VCaP (cell line): Measurements from ENCODE around the gene SMC6.

Source experiments
- H3K27ac ChIP-seq: fragments of 450-650 bp; 2 replicates; pipeline ENCODE4 v1.5.1; 2017
- TF ChIP-seq, protein P1 (sequence below): fragments of 450-650 bp; conservative IDR thresholded peaks from 2 replicates; pipeline ENCODE4 v1.5.1; 2017; ENCODE audit warnings: mild to moderate bottlenecking, moderate library complexity

The SMC6 gene

DNA sequence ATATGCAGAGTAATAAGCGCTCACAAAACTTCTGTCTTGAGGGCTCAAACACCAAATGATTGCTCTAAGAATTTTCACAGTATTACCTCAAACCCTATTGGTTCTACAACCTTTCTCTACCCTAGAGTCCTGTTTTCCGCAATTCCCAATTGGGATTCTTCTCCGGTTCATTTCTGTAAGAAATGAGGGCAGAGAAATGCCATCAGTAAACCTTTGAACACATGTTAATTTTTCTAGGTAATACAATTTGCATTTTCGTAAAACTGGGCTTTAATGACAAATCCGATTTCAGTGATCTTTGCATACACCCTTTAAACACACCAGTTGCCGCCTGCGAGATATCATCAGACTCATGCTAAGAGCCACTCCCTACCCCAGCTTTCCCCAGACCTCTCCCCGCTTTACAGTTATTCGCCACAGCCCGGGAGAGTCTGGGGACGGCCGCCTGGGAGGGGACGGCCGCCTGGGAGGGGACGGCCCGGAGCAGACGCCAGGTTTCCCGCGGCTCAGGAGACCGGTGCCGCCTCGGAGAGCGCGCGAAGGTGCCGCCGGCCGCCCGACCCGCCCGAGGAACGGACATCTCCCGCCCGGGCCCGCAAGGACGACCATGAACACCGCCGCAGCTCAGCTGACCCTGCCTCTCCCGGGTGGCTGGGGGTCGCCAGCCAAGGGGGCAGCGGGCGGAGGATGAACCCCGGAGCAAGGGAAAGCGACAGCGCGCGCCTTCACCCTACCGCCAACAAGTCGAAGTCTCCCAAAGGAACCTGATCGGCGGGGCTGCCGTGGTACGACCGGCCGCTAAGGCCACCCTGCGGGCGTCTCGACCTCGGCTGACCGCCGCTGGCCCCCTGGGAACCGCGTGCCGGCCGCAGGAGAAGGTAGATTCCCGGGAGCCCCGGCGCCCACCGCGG lies 463 bp downstream of the SMC6 start:
- TF ChIP-seq, protein P1, sequence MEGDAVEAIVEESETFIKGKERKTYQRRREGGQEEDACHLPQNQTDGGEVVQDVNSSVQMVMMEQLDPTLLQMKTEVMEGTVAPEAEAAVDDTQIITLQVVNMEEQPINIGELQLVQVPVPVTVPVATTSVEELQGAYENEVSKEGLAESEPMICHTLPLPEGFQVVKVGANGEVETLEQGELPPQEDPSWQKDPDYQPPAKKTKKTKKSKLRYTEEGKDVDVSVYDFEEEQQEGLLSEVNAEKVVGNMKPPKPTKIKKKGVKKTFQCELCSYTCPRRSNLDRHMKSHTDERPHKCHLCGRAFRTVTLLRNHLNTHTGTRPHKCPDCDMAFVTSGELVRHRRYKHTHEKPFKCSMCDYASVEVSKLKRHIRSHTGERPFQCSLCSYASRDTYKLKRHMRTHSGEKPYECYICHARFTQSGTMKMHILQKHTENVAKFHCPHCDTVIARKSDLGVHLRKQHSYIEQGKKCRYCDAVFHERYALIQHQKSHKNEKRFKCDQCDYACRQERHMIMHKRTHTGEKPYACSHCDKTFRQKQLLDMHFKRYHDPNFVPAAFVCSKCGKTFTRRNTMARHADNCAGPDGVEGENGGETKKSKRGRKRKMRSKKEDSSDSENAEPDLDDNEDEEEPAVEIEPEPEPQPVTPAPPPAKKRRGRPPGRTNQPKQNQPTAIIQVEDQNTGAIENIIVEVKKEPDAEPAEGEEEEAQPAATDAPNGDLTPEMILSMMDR: no peak
- H3K27ac ChIP-seq: peak overlapping the region; percentile 94

DNA sequence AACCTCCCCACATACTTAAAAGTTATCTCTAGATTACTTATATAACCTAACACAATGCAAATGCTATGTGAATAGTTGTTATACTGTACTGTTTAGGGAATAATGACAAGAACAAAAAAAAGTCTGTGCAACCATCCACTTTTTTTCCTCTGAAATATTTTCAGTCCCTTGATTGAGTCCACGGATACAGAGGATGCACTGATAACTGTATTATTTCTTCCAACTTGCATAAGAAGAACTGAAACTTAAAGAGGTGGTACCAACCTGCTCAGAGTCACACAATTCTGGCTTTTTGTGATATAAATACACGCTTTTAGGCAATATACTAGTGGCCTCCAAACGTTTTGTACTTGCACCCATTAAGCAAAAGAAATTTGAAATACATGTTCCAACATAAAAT lies 1.4 kb downstream of the SMC6 start:
- TF ChIP-seq, protein P1: no peak
- no peak overlapping the region for H3K27ac ChIP-seq

DNA sequence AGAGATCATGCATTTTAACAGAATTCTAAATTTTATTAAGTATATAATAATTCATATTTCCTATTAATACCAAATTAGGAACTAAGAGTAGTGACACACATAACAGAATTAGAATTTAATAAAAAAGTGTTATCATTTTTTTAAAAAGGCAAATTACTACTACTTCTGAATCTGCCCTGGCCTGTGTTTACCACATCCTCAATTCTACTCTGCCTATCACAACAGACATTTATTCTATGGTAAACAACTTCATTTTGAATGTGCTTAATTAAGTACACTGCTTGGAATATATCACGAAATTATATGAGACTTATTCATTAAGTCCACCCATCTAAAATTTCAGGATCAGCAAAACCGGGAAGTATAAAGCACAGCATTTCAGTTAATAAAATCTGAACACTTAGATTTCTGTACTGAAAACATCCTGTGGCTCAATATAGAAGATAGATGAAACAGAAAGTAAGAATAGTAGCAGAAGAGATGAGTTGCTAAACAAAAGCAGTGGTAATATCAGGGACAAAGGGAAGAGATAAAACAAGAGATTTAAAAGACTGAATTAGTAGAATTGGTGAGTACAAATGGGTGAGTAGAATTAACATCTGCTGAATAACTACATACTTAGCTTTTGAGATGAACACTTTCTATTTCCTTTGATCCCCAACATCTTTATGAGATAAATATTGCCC lies 3.7 kb downstream of the SMC6 start:
- no peak overlapping the region for H3K27ac ChIP-seq
- TF ChIP-seq, protein P1: no peak

DNA sequence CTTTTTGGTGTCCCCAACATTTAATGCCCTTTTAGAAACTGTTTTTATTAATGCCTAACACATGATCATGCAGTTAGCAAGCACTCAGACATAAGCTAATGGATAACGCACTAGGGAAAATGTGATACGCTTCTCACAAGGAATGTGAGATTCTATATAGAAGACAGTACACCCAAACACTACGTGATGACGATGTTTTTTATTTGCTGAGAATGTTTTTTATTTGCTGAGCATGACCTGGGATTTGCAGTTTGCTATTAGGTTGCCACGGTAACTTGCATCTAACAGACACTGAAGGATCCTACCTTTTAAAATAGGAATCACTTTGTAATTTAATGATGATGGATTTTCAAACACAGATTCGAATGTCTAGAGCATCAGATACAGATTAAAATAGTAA lies 4.9 kb downstream of the SMC6 start:
- H3K27ac ChIP-seq: no peak overlapping the region
- TF ChIP-seq, protein P1: no peak

DNA sequence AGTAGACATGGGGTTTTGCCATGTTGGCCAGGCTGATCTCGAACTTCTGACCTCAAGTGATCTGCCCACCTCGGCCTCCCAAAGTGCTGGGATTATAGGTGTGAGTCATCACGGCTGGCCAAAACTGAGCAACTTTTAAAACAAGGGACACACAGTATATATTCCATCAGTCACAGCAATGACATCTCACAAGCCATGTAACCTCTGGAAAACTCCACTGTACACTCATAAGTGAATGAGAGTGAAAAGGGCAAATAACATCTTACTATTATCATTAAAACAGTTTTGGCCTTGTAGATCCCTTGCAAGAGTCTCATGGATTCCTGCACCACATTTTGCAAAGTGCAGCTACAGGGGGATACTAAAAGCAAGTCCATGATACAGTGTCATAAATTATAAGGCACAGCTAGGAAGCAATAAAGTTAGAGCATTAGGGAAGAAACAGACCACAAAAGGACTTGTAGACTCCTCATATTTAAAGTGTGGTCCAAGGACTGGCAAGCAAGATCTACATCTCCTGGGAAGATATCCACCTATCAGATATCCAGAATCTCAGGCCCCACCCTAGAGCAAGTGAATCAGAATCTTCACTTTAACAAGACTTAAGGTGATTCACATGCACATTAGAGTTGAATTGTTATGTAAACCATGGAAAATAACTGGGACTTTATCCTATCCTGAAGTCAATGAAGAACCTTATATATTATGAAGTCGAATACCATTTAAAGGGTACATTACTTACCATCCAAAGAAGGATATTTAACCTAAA lies 5.7 kb downstream of the SMC6 start:
- H3K27ac ChIP-seq: no peak overlapping the region
- TF ChIP-seq, protein P1: no peak

DNA sequence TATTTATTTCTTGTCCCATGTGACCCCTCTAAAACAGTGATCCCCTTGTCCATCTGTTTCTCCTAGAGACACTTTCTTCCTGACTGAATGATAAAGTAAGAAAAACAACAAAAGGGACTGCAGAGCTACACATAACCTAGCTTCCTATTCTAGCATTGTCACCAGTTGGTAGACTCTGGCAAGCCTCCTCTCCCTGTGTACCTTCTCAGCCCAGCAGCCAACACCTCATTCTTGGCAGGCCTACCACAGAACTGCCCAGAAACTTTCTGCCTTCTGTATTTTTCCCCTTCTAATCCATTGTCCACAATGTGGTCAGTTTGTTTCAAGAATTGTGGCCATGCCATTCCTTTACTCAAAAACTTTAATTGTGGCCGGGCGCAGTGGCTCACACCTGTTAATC lies 13.4 kb downstream of the SMC6 start:
- TF ChIP-seq, protein P1: no peak
- no peak overlapping the region for H3K27ac ChIP-seq

DNA sequence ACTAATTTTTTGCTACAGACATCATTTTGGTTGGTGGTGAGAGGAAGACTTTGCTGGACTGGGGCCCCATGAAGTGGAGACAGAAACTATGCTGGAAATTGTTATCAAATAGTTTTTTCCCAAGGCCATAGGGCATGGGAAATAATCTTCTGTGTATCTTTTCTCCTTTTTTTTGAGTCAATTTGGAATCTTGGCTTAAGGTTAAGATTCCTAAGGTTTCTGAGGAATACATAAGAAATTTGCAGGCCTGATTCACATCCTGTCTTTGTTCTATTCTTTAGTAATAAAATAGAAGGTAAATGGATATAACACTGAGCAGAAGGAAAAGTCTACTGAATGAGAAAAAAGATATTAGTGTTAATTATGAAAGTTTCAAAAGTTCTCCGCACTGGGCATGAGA lies 16.6 kb downstream of the SMC6 start:
- TF ChIP-seq, protein P1: no peak
- no peak overlapping the region for H3K27ac ChIP-seq
